Stimulated activated naive CD4-positive, alpha-beta T cell (primary cell): ENCODE results near the gene CFAP20.

Source experiments
- DNase-seq, 6 experiments: peaks; one replicate each; lab custom pipeline; 2025; lab: John Stamatoyannopoulos, UW

Gene CFAP20

GRCh38 chr16:58124601-58124915 is 4.6 kb downstream of the CFAP20 start:
- DNase-seq = no peak

DNA sequence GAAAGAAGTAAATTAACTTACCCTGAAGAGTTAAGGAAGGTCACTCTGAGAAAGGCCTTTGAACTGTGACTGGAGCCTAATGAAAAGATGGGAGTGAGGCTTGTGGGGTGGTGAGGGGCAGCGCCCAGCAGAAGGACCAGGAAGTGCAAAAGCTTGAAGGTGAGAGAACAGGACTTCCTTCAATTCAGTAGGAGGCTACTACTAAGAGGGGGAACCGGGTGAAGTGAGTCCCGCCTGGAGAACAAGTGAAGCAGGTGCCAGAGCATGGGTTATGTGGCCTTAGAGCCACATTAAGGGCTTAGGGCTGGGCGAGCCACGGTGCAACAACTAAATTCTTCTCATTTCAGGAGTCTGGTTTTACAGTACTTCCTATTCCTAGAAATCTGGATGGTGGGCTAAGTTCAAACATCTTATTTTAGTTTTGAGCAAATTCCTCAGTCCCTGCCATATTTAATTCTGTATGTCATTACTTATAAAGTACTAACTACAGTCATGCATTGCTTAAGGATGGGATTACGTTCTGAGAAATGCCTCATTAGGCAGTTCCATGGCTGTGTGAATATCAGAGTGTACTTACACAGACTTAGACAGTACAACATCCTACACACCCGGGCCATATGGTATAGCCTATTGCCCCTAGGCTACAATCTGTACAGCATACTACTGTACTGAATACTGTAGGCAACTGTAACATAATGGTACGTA is 5.1 kb downstream of the CFAP20 start:
- no peak for DNase-seq

DNA sequence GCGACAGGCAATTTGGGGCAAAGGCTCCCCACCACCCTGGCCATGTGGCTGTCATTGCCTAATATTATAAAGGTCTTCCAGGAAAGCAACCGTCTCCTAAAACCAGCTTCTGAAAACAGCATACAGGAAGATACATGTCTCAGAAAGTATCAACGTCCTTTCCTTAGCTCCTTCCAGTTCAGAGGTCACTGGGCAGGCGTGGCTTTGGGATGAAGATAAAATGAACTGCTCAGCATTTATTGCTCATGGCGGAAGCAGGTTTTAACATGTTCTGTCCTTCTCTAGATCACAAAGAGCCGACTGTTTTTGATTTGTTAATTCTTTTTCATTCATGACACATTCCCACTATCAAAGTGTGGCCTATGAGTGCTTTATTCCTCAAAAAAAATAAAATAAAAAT is 8.0 kb downstream of the CFAP20 start:
- no peak for DNase-seq

- DNase-seq = no peak
Observed at GRCh38 chr16:58120234-58120633, 8.9 kb downstream of the CFAP20 start.

DNA sequence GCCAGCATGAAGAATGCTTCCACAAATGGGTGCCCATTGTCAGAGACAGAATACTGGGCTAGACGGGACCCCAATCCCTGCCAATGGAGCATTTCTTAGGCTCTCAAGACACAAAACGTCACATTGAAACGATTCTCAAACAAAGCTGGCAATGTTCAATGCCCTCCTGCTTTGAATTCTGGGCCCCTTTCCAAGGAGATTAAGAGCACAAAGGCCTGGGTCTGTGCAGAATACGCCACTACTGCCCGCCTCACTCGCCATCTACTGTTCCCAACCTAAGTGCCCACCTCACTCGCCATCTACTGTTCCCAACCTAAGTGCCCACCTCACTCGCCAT is 9.7 kb downstream of the CFAP20 start:
- no peak for DNase-seq

- no peak for DNase-seq
Observed at GRCh38 chr16:58118801-58119508, 10.2 kb downstream of the CFAP20 start.

DNA sequence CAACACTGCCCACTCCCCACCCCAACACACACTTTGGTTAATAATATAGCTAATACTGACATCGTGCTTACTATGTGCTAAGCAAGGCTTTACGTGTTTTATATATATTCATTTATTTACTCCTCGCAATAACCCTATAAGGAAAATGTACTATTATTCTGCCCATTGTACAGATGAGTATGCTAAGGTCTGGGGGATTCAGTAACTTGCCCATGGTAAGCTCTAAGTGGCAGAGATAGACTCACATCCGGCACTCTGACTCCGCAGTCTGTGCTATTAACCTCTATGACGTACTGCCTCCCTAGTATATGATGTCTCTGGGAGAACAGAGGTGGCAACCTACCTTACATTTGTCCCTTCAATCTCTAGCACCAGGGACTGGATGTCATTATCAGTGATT is 12.7 kb downstream of the CFAP20 start:
- no peak for DNase-seq

DNA sequence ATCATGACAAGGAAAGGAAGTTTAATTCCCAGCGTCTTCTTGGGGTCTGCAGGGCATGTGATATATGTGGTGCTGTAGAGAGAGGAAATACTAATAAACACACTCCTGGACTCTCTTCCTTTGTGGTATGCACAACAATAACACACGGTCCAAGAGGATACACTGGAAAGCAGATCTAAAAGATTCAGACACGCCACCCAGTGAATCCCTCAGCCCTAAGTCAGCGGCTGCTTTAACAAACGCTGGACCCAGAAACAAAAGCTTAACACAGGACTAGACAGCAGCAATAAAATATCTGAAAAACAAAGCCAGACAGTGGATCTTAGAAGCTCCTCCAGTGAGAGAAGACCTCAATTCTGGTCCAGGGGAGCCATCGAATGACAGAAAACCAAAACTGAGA is 13.1 kb downstream of the CFAP20 start:
- DNase-seq = no peak

GRCh38 chr16:58114827-58115825 is 14.1 kb downstream of the CFAP20 start:
- no peak for DNase-seq

- DNase-seq = no peak
Observed at GRCh38 chr16:58111302-58111627, 17.9 kb downstream of the CFAP20 start.

DNA sequence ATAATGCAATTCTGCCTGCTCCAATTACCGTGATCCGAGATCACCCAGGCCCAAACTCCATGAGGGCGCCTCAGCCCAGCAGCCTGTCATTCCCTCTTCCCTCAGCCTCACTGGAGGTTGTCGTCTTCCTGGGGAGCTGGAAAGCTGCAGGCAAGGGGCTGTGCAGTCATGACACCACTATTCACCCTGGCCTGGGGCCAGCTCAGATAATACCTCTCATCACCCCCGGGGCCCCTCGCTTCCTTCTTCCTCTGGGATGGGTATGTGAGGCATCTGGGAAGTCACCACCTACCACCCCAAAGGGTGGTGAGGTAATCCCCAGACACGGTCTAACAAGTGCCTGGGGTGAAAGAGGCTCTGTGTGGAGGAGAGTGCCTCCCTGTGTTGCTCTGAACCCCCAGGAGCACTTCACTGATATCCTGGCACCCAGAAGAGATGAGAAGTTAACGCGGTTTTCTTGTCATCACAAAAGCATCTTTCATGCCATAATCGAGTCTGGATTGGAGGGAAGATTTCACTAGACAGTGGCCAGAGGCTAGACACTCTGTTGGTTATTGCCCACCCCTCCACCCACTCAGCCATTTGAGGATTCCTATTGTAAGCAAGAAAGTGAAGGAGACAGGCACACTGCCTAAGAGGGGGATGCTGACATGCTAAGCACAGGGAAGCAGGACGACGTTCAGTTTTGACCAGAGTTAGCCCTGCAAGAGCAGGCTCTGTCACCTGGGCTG is 18.4 kb downstream of the CFAP20 start:
- DNase-seq = no peak

DNA sequence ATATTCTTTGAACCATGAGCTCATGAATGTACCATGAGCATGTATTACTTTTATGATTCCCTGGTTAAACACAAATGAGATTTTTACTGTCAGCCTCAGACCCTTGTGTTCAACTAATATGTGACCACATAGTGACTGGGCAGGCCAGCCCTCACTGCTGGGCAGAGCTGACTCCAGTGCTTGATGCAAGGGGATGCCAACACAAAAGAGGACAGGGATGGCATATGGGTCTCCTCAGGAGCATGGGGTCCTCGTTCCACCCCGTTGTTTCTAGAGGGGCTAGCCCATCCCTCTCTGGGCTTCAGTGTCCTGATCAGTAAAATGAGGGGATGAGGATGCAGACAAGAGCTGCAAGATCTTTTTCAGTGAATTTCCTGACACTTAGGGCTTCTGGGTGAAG is 19.3 kb downstream of the CFAP20 start:
- DNase-seq = no peak

DNA sequence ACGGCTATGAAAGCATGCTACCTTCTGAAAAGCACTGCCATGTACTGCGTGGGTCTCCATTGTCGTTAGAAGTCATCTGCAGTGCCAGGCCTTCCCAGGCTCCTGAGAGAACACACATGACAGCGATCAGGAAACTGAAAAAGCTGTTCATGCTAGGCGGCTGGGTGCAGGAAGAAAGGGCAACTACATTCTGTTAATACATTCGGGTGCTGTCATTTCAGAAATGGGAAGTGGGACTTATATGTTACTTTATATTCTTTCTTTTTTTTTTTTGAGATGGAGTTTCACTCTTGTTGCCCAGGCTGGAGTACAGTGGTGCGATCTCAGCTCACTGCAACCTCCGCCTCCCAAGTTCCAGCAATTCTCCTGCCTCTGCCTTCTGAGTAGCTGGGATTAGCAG is 19.9 kb downstream of the CFAP20 start:
- DNase-seq = no peak

DNA sequence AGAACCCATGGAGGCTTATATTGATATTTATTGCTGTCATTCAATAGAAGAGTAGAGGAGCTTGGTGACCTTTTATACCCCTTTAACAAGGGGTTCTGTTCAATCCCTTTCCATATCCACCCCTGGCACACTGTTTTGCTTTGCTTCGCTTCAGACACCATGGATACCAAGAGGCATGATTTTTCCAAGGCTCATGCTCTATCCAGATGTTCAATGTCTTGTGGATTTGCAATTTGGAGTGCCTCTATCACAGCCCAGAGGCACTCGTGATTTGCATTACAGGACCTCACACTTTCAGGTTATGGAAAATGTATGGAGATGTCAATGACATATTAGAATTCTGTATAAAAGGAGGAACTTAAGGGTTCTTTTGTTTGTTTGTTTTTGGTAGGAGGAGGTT is 21.5 kb downstream of the CFAP20 start:
- no peak for DNase-seq

DNA sequence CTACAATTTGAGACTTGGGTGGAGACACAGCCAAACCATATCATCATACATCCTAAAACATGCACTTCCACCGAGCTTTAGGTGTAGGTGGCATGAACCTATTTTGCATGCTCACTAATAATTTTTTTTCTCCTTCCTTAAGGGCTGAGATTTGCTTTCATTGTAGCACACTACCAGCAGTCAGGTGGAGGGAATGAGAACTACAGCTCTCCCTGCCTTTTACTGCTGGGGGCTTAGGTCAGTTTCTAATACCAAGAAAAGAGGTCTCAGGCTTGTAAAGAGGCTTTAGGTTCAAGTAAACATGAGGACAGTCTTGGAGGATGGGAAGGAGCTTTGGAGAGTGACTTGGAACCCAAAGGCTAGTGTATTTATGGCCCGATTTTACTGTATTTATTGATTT is 22.0 kb downstream of the CFAP20 start:
- no peak for DNase-seq

- DNase-seq = no peak
Observed at GRCh38 chr16:58105631-58106030, 23.6 kb downstream of the CFAP20 start.

- no peak for DNase-seq
Observed at GRCh38 chr16:58102665-58103392, 26.4 kb downstream of the CFAP20 start.

- no peak for DNase-seq
Observed at GRCh38 chr16:58099956-58100300, 29.3 kb downstream of the CFAP20 start.

- DNase-seq = no peak
Observed at GRCh38 chr16:58099097-58099955, 29.9 kb downstream of the CFAP20 start.

DNA sequence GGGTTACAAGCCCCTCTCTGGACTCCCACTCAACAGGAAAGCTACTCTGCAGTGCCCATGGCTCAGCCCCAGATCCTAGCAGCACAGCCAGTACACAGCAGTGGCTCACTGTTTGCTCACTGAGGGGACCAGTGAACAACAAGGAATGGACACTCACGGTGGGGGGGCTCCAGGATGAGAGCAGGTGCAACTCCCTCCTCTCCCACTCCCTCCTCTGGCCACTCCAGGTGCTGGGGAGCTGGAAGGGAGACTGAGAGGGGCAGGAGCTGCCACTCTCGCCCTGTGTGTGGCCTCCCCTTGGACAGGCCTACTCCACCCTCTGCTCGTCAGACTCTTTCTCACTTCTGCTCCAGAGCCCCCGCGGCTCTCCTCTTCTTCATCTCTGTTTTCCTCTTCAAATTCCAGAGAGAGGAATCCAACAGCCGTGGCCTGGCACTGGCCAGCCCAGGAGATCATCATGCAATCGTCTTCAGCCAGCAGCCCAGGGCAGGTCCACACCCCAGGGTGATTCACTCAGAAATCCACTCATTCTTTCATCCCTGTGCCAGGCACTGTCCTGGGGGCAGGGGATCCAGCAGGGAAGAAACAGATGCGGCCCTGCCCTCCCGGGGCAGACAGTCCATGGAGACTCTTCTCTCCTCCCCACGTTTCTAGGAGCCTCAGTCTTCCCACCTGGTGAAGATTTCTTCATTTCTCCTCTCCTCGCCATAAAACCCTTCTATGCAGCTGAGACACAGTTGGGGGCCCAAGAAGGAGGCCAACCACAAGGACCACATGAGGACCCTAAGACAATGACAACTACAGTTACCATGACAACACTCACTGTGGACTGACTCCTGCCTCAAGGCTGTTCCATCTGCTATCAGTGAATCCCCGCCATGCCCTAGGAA is 30.7 kb downstream of the CFAP20 start:
- no peak for DNase-seq
